Keratinocyte (primary cell): ENCODE results near the gene NUCKS1.

ENCODE experiments used
- EZH2 ChIP-seq: IDR thresholded peaks from one replicate; pipeline ENCODE4 v1.6.1; 2012; ENCODE audit warnings: inconsistent platforms, mild to moderate bottlenecking, low read length, moderate library complexity
- TF ChIP-seq, protein P1 (sequence below), 3 experiments: IDR thresholded peaks in 1 of 3; conservative IDR thresholded peaks in 1 of 3; optimal IDR thresholded peaks in 1 of 3; 2 replicates in 2 of 3; 3 replicates in 1 of 3; pipeline versions ENCODE3 to v1.5.1; 2011; ENCODE audit warnings: low read length in 3 of 3, mild to moderate bottlenecking in 3 of 3, moderate library complexity in 2 of 3, control low read depth in 1 of 3, inconsistent platforms in 1 of 3; ENCODE audit not compliant: insufficient read depth in 2 of 3; ENCODE audit errors: extremely low read depth in 1 of 3

DNA sequence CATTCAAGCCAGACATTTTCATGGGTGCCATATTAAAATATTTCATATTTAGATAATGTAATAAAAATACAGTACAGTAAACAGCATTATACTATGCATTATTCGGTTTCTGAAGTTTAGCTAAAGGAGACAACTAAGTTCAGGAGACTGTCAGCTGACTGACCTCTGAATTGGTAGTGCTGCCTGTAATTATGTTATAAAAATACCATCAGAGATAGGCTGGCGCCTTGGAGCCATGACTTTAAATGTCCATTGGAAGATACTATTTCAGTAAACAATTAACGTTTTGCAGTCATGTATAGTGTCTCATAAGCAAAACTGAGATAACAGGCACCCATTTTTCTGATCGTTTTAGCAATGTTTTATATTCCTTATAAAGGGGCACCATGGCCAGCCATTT is 36.6 kb upstream of the NUCKS1 start:
- TF ChIP-seq, protein P1, sequence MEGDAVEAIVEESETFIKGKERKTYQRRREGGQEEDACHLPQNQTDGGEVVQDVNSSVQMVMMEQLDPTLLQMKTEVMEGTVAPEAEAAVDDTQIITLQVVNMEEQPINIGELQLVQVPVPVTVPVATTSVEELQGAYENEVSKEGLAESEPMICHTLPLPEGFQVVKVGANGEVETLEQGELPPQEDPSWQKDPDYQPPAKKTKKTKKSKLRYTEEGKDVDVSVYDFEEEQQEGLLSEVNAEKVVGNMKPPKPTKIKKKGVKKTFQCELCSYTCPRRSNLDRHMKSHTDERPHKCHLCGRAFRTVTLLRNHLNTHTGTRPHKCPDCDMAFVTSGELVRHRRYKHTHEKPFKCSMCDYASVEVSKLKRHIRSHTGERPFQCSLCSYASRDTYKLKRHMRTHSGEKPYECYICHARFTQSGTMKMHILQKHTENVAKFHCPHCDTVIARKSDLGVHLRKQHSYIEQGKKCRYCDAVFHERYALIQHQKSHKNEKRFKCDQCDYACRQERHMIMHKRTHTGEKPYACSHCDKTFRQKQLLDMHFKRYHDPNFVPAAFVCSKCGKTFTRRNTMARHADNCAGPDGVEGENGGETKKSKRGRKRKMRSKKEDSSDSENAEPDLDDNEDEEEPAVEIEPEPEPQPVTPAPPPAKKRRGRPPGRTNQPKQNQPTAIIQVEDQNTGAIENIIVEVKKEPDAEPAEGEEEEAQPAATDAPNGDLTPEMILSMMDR (optimal IDR thresholded peaks at IDR 0.05 in 1 of 3, IDR thresholded peaks at IDR 0.05 in 1 of 3, conservative IDR thresholded peaks at IDR 0.05 in 1 of 3; ENCODE audit: extremely low read depth in 1 of 3, insufficient read depth in 2 of 3, low read length in 3 of 3): no peak
- no peak for TF ChIP-seq EZH2
